ENCODE data around the gene PRR29. TPM values are rescaled to one million over a fixed set of nuclear protein-coding genes. Genes with fewer than 3 reads are reported as not detected.

PRR29 gene
- 0.64 TPM for polyA plus RNA-seq (2012; ENCODE audit: low read depth, missing spikeins)

DNA sequence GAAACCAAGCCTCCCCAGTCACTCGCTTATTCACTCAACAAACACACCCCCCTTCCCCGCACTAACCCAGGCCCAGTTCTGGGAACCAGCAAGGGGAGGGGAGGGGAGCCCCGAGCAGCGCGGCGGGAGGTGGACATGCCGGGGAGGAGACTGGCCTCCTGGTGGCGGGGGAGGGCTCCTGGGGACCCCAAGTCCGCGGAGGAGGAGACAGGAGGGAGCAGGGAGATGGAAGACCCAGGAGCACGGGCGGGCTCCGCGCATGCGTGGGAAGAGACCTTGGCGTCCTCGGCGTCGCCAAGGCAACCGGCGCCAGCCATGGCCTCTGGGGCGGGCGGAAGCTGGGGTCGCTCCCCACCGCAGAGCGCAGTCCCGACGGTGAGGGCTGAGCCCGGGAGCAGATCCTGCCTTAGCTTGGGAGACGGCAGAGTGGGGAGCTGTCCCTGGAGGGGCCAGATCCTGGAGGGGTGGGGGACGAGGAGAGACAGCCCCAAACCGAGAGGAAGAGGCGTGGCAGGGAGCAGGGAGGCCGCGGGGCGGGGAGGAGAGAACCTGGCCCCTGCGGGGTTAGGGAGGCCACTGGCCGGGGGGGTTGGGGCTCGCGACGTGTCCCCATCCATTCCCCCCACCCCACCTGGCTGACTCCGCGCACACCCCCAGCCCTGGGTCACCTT lies at the start of gene PRR29:
TSS of gene PRR29 (plus strand) at position 302 of the 671 bp plus-strand sequence. CDS start at position 316, 14 bp downstream.
- TF ChIP-seq POLR2A (IDR thresholded peaks at IDR 0.05; ENCODE audit: low read depth, low read length) (no peak), TAF1 (IDR thresholded peaks at IDR 0.05; ENCODE audit: low read depth, low read length) (no peak), SPI1 (IDR thresholded peaks at IDR 0.05; ENCODE audit: low read depth, low read length) (no peak), POLR2AphosphoS5 (IDR thresholded peaks at IDR 0.05; ENCODE audit: low read depth, low read length) (no peak), PAX5 (IDR thresholded peaks at IDR 0.05; ENCODE audit: insufficient read depth, low read length, severe bottlenecking) (no peak), POU2F2 (IDR thresholded peaks at IDR 0.05; ENCODE audit: low read depth, low read length) (no peak)
- DNase-seq (ENCODE audit: insufficient read length, low spot score) (peak; percentile 93), FAIRE-seq (peak; percentile 96)

DNA sequence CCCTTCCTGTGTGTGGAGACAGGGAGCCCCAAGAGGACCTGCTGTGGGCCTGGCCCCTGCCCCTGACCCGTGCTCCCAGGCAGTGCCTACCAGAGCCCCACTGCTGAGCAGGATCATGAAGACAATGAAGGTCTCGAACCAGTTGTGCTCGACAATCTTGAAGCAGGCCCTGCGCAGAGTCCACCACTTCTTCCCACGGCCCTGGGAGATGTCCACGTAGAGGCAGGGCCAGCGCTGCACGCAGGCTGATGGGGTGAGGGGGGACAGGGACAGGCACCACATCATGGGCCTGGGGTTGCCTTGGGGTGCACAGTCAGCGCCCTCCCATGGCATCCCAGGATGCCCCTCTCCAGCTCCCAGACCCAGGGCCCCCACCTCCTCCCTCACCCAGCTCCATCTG lies 49.6 kb upstream of the PRR29 start:
- FAIRE-seq (no peak), DNase-seq (ENCODE audit: insufficient read length, low spot score) (no peak)

DNA sequence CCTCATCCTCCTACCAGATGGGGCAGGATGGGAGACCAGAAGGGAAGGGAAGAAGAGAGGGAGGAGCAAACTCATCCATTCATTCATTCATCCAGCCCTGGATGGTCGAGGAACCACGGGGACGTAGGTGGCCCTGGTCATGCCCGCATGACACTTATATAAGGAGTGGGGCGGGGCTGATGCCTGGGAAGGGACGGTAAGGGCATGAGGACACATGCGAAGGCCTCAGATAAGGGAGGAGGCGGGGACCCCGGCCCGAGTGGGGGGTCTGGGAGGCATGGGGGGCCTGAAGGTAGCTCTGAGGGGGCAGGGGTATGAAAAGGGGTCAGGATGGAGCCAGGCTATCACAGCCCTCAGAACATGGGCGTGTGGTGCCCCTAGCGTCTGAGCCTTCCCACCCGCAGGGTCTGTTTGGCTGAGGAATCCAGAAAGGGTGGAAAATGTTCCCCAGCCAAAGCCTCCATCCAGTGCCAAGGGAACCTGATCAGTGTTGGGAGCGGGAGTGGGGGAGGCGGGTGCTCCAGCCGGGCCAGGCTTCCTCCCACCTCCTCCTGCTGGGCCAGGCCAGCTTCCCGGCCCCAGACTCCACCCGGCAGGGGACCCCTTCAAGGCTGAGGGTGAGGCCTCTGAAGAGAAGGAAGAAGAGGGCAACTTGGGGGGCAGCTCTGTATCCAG lies 48.4 kb upstream of the PRR29 start:
- TF ChIP-seq PAX5 (IDR thresholded peaks at IDR 0.05; ENCODE audit: insufficient read depth, low read length, severe bottlenecking): no peak
- no peak for FAIRE-seq
- DNase-seq (ENCODE audit: insufficient read length, low spot score): no peak

More for the DNA sequence above, 49.6 kb upstream of the PRR29 start:
- TF ChIP-seq SPI1 (IDR thresholded peaks at IDR 0.05; ENCODE audit: low read depth, low read length) (no peak), TAF1 (IDR thresholded peaks at IDR 0.05; ENCODE audit: low read depth, low read length) (no peak), POLR2A (IDR thresholded peaks at IDR 0.05; ENCODE audit: low read depth, low read length) (no peak), POLR2AphosphoS5 (IDR thresholded peaks at IDR 0.05; ENCODE audit: low read depth, low read length) (no peak), POU2F2 (IDR thresholded peaks at IDR 0.05; ENCODE audit: low read depth, low read length) (no peak)

DNA sequence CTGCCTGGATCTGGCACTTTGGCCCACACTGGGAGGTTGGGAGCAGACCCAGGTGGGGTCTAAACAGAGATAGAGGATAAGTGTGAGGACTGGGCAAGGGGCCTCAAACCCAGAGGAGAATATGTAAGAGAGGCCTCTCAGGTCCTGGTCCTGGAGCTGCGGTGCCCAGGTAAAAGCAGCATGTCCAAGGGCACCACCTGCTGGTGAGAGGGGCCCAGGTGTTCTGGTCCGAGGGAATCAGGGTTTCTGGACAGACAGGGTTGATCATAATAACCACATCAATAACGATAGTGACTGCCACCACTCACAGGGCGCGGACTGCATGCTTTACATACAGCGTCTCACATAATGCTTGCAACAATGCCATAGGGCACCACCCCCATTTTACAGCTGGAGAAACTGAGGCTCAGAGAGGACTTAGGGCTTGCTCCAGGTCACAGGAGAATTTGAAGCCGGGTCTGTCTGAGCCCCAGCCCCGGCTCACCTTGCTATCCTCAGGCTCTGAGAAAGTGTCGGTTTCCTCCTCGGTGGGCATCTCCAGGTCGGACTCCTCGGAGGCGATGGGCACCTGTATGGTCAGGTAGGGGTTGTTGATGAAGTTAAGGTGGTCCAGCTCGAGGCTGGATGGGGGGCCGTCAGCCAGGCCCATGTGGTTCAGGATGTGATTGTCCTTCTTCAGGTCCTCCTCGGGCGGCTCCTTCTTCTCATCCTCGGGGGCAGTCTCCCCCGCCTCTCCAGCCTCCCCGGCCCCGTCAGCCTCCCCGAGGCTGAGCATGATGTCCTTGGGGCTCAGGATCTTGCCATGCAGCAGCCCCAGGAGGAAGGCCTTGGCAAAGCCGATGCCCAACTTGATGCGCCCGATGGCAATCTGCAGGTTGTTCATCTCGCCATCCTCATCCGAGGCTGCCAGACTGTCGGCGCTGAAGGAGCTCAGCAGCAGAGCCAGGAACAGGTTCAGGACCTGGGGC lies 46.9 kb upstream of the PRR29 start:
- TF ChIP-seq SPI1 (IDR thresholded peaks at IDR 0.05; ENCODE audit: low read depth, low read length): no peak
- no peak for TF ChIP-seq POU2F2 (IDR thresholded peaks at IDR 0.05; ENCODE audit: low read depth, low read length)
- TF ChIP-seq POLR2AphosphoS5 (IDR thresholded peaks at IDR 0.05; ENCODE audit: low read depth, low read length): no peak
- TF ChIP-seq TAF1 (IDR thresholded peaks at IDR 0.05; ENCODE audit: low read depth, low read length): no peak
- no peak for TF ChIP-seq POLR2A (IDR thresholded peaks at IDR 0.05; ENCODE audit: low read depth, low read length)
- TF ChIP-seq PAX5 (IDR thresholded peaks at IDR 0.05; ENCODE audit: insufficient read depth, low read length, severe bottlenecking): no peak
- peak; percentile 64 for DNase-seq (ENCODE audit: insufficient read length, low spot score)
- peak; percentile 83 for FAIRE-seq

DNA sequence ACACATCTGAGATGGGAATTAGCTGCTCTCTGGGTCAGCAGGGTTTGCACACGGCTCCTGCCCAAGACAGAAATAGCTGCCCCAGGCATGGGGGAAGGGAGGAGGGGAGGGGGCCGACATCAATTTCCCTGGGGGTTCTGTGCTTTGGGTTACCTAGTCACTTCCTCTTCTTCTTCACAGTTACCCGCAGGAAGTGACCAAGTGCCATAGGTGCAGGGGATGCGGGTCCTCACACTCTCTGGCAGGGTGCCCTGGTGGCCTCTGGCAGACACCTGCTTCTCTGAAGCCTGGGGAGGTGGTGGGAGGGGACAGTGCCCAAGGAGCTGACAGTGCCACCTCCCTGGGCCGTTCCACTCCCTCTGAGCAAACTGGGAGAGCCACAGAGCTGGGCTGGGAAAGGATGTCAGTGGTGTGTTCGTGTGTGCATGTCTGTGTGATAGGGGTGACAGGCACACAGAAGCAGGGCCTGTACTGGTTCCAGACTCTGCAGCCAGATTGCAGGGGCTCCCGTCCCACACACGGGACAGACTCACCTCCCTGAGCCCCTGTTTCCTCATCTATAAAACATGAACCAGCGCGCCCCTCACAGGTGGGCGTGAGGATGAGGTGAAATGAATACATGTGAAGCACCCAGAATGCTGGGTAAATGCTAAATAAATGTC lies 43.6 kb upstream of the PRR29 start:
- TF ChIP-seq SPI1 (IDR thresholded peaks at IDR 0.05; ENCODE audit: low read depth, low read length): peak; percentile 85
- no peak for TF ChIP-seq TAF1 (IDR thresholded peaks at IDR 0.05; ENCODE audit: low read depth, low read length)
- DNase-seq (ENCODE audit: insufficient read length, low spot score): peak; percentile 61
- peak; percentile 90 for FAIRE-seq

DNA sequence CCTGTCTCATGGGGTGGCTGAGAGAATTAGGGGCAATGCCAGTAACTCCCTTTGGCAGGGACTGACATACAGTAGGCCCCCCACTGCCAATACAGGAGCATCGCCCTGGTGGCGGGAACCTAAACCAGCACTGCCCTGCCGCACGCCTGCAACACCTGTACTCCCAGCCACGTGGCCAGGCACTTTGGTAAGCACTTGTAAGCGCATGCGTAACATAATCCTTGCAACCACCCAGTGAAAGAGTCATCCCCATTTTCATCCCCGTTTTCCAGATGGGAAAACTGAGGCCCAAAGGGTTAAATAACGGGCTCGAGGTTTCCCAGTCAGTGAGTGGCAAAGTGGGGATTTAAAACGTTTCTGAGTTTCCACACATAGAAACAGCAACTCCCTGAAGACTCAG lies 42.9 kb upstream of the PRR29 start:
- TF ChIP-seq POLR2AphosphoS5 (IDR thresholded peaks at IDR 0.05; ENCODE audit: low read depth, low read length) (no peak), POLR2A (IDR thresholded peaks at IDR 0.05; ENCODE audit: low read depth, low read length) (no peak), SPI1 (IDR thresholded peaks at IDR 0.05; ENCODE audit: low read depth, low read length) (no peak), PAX5 (IDR thresholded peaks at IDR 0.05; ENCODE audit: insufficient read depth, low read length, severe bottlenecking) (no peak)
- DNase-seq (ENCODE audit: insufficient read length, low spot score): no peak
- no peak for FAIRE-seq

DNA sequence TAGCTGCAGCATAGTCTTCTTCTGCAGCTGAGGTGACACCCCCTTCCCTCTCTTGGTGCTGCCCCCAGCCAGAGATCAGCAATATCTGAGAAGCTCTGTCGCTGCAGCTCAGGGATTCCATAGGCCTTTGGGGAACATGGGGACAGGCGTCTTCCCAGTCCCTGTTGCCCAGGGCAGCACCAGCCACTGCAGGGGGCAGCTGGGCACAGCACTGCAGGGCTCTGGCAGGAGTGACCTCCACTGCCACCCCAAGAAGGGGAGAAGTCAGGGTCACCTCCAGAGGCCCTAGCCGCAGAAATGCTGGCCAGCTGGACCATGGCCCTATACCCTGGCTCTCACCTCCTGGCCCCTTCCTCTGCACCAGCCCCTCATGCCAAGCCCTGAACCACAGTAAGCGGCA lies 42.4 kb upstream of the PRR29 start:
- no peak for FAIRE-seq
- TF ChIP-seq SPI1 (IDR thresholded peaks at IDR 0.05; ENCODE audit: low read depth, low read length): no peak
- TF ChIP-seq TAF1 (IDR thresholded peaks at IDR 0.05; ENCODE audit: low read depth, low read length): no peak
- TF ChIP-seq PAX5 (IDR thresholded peaks at IDR 0.05; ENCODE audit: insufficient read depth, low read length, severe bottlenecking): no peak
- no peak for TF ChIP-seq POU2F2 (IDR thresholded peaks at IDR 0.05; ENCODE audit: low read depth, low read length)
- no peak for TF ChIP-seq POLR2A (IDR thresholded peaks at IDR 0.05; ENCODE audit: low read depth, low read length)
- no peak for DNase-seq (ENCODE audit: insufficient read length, low spot score)

DNA sequence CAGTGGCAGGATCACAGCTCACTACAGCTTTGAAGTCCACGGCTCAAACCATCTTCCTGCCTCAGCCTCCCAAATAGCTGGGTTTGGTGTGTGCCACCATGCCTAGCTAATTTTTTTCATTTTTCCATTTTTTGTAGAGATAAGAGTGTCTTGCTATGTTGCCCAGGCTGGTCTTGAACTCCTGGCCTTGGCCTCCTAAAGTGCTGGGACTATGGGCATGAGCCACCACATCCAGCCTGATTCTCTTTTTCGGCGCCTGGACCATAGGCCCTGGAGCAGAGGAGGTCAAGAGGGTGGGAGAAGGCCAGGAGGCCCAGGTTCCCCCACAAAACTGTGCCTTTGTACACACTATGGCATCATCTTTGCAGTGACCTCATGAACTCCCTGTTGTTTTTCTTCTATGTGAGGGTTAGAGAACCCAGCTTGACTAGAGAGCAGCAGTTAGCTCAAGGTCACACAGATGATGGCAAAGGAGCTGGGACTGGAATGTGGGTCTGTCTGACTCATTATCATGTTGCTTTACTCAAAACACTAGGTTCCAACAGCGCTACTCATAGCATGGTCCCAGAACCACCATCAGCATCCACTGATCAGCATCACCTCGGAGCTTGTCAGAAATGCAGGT lies 41.7 kb upstream of the PRR29 start:
- DNase-seq (ENCODE audit: insufficient read length, low spot score): no peak
- no peak for FAIRE-seq
- no peak for TF ChIP-seq POLR2A (IDR thresholded peaks at IDR 0.05; ENCODE audit: low read depth, low read length)
- no peak for TF ChIP-seq POLR2AphosphoS5 (IDR thresholded peaks at IDR 0.05; ENCODE audit: low read depth, low read length)
- TF ChIP-seq TAF1 (IDR thresholded peaks at IDR 0.05; ENCODE audit: low read depth, low read length): no peak
- no peak for TF ChIP-seq SPI1 (IDR thresholded peaks at IDR 0.05; ENCODE audit: low read depth, low read length)
- no peak for TF ChIP-seq POU2F2 (IDR thresholded peaks at IDR 0.05; ENCODE audit: low read depth, low read length)

DNA sequence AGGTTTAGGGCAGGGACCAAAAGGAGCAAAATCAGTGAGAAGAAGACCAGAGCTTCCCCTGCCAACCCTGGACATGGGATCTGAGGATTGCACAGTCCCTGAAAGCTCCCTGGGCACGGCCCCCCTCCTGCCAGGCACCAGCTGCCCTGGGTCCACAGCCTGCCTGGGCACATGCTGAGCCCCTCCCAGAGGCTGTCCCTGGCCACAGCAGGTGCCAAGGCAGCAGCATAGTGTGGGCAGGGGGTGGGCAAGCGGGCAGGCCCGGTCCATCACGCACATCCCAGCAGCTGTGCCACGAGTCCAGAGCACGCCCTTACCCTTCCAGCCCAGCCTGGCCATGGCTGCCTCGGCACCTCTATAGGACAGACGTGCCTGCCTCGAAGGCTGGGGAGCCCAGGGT lies 38.1 kb upstream of the PRR29 start:
- FAIRE-seq (no peak), DNase-seq (ENCODE audit: insufficient read length, low spot score) (no peak)
- TF ChIP-seq POLR2AphosphoS5 (IDR thresholded peaks at IDR 0.05; ENCODE audit: low read depth, low read length) (no peak), POLR2A (IDR thresholded peaks at IDR 0.05; ENCODE audit: low read depth, low read length) (no peak), TAF1 (IDR thresholded peaks at IDR 0.05; ENCODE audit: low read depth, low read length) (no peak), SPI1 (IDR thresholded peaks at IDR 0.05; ENCODE audit: low read depth, low read length) (no peak), PAX5 (IDR thresholded peaks at IDR 0.05; ENCODE audit: insufficient read depth, low read length, severe bottlenecking) (no peak), POU2F2 (IDR thresholded peaks at IDR 0.05; ENCODE audit: low read depth, low read length) (no peak)
